Measurements from ENCODE around the gene PSMA8.
"Not testable (repeated sequence)": the region's sequence is repeated elsewhere in the genome, so short reads cannot be mapped to it uniquely, and the experiment has no call there.

PSMA8 gene

GRCh38 chr18:26164571-26164970 is 30.9 kb downstream of the PSMA8 start:
- H3K27ac ChIP-seq (ENCODE audit: insufficient read depth, low read depth, low read length, poor library complexity, severe bottlenecking), result no peak overlapping the region
- no peaks in the 10 kb centered on the region for H3K4me1 ChIP-seq (ENCODE audit: control insufficient read depth, insufficient read depth, low read length)
- no peaks in the 10 kb centered on the region for H3K36me3 ChIP-seq (ENCODE audit: control insufficient read depth, insufficient read depth, low read length)
- no peak overlapping the region for H3K4me3 ChIP-seq (ENCODE audit: insufficient read depth, low read depth, low read length)
- no peaks in the 10 kb centered on the region for H3K9me3 ChIP-seq (ENCODE audit: control insufficient read depth, low read length)
- 89 to 93% methylated on average over 2 of the region's 2 CpGs for WGBS, 2 experiments
- H3K27me3 ChIP-seq (ENCODE audit: control insufficient read depth, insufficient read depth, low read length, poor library complexity, severe bottlenecking), result no peaks in the 10 kb centered on the region

- not testable (repeated sequence) for H3K4me1 ChIP-seq (ENCODE audit: control insufficient read depth, insufficient read depth, low read length); H3K27me3 ChIP-seq (ENCODE audit: control insufficient read depth, insufficient read depth, low read length, poor library complexity, severe bottlenecking); H3K4me3 ChIP-seq (ENCODE audit: insufficient read depth, low read depth, low read length); H3K36me3 ChIP-seq (ENCODE audit: control insufficient read depth, insufficient read depth, low read length); H3K27ac ChIP-seq (ENCODE audit: insufficient read depth, low read depth, low read length, poor library complexity, severe bottlenecking); H3K9me3 ChIP-seq (ENCODE audit: control insufficient read depth, low read length)
- WGBS, 2 experiments, result 94 to 100% methylated on average over 1 of the region's 1 CpG
Observed at GRCh38 chr18:26167592-26167991, 33.9 kb downstream of the PSMA8 start.

GRCh38 chr18:26175481-26175880 is 41.8 kb downstream of the PSMA8 start:
- Histone ChIP-seq H3K27me3 (ENCODE audit: control insufficient read depth, insufficient read depth, low read length, poor library complexity, severe bottlenecking) (no peaks in the 10 kb centered on the region), H3K9me3 (ENCODE audit: control insufficient read depth, low read length) (no peaks in the 10 kb centered on the region), H3K4me3 (ENCODE audit: insufficient read depth, low read depth, low read length) (no peak overlapping the region), H3K36me3 (ENCODE audit: control insufficient read depth, insufficient read depth, low read length) (no peaks in the 10 kb centered on the region), H3K27ac (ENCODE audit: insufficient read depth, low read depth, low read length, poor library complexity, severe bottlenecking) (no peak overlapping the region), H3K4me1 (ENCODE audit: control insufficient read depth, insufficient read depth, low read length) (no peaks in the 10 kb centered on the region)
- 93 to 97% methylated on average over 1 of the region's 2 CpGs for WGBS, 2 experiments

GRCh38 chr18:26176134-26176533 is 42.5 kb downstream of the PSMA8 start:
- Histone ChIP-seq H3K36me3 (ENCODE audit: control insufficient read depth, insufficient read depth, low read length) (no peaks in the 10 kb centered on the region), H3K9me3 (ENCODE audit: control insufficient read depth, low read length) (no peaks in the 10 kb centered on the region), H3K4me1 (ENCODE audit: control insufficient read depth, insufficient read depth, low read length) (no peaks in the 10 kb centered on the region), H3K4me3 (ENCODE audit: insufficient read depth, low read depth, low read length) (no peak overlapping the region), H3K27ac (ENCODE audit: insufficient read depth, low read depth, low read length, poor library complexity, severe bottlenecking) (no peak overlapping the region), H3K27me3 (ENCODE audit: control insufficient read depth, insufficient read depth, low read length, poor library complexity, severe bottlenecking) (no peaks in the 10 kb centered on the region)

GRCh38 chr18:26181343-26181826 is 47.7 kb downstream of the PSMA8 start:
- no peak overlapping the region for H3K27ac ChIP-seq (ENCODE audit: insufficient read depth, low read depth, low read length, poor library complexity, severe bottlenecking)
- WGBS, 2 experiments, result 93% methylated on average over 7 of the region's 7 CpGs

GRCh38 chr18:26183395-26184112 is 49.9 kb downstream of the PSMA8 start:
- Histone ChIP-seq H3K27ac (ENCODE audit: insufficient read depth, low read depth, low read length, poor library complexity, severe bottlenecking) (no peak overlapping the region), H3K36me3 (ENCODE audit: control insufficient read depth, insufficient read depth, low read length) (no peaks in the 10 kb centered on the region), H3K27me3 (ENCODE audit: control insufficient read depth, insufficient read depth, low read length, poor library complexity, severe bottlenecking) (no peaks in the 10 kb centered on the region), H3K9me3 (ENCODE audit: control insufficient read depth, low read length) (no peaks in the 10 kb centered on the region), H3K4me1 (ENCODE audit: control insufficient read depth, insufficient read depth, low read length) (no peaks in the 10 kb centered on the region), H3K4me3 (ENCODE audit: insufficient read depth, low read depth, low read length) (no peak overlapping the region)

More at GRCh38 chr18:26181343-26181826, 47.7 kb downstream of the PSMA8 start:
- no peaks in the 10 kb centered on the region for H3K9me3 ChIP-seq (ENCODE audit: control insufficient read depth, low read length)
- no peaks in the 10 kb centered on the region for H3K4me1 ChIP-seq (ENCODE audit: control insufficient read depth, insufficient read depth, low read length)
- no peaks in the 10 kb centered on the region for H3K27me3 ChIP-seq (ENCODE audit: control insufficient read depth, insufficient read depth, low read length, poor library complexity, severe bottlenecking)
- H3K4me3 ChIP-seq (ENCODE audit: insufficient read depth, low read depth, low read length), result no peak overlapping the region
- H3K36me3 ChIP-seq (ENCODE audit: control insufficient read depth, insufficient read depth, low read length), result no peaks in the 10 kb centered on the region

- Histone ChIP-seq H3K27ac (ENCODE audit: insufficient read depth, low read depth, low read length, poor library complexity, severe bottlenecking) (no peak overlapping the region), H3K36me3 (ENCODE audit: control insufficient read depth, insufficient read depth, low read length) (no peaks in the 10 kb centered on the region), H3K4me1 (ENCODE audit: control insufficient read depth, insufficient read depth, low read length) (no peaks in the 10 kb centered on the region), H3K4me3 (ENCODE audit: insufficient read depth, low read depth, low read length) (no peak overlapping the region), H3K9me3 (ENCODE audit: control insufficient read depth, low read length) (no peaks in the 10 kb centered on the region), H3K27me3 (ENCODE audit: control insufficient read depth, insufficient read depth, low read length, poor library complexity, severe bottlenecking) (no peaks in the 10 kb centered on the region)
- WGBS, 2 experiments, result 64 to 78% methylated on average over 2 of the region's 2 CpGs
Observed at GRCh38 chr18:26185267-26185666, 51.6 kb downstream of the PSMA8 start.

GRCh38 chr18:26190506-26190905 is 56.8 kb downstream of the PSMA8 start:
- H3K36me3 ChIP-seq (ENCODE audit: control insufficient read depth, insufficient read depth, low read length), result no peaks in the 10 kb centered on the region
- no peaks in the 10 kb centered on the region for H3K9me3 ChIP-seq (ENCODE audit: control insufficient read depth, low read length)
- WGBS, 2 experiments, result 92 to 95% methylated on average over 8 of the region's 8 CpGs
- H3K27ac ChIP-seq (ENCODE audit: insufficient read depth, low read depth, low read length, poor library complexity, severe bottlenecking), result no peak overlapping the region
- H3K4me1 ChIP-seq (ENCODE audit: control insufficient read depth, insufficient read depth, low read length), result no peaks in the 10 kb centered on the region
- no peak overlapping the region for H3K4me3 ChIP-seq (ENCODE audit: insufficient read depth, low read depth, low read length)
- no peaks in the 10 kb centered on the region for H3K27me3 ChIP-seq (ENCODE audit: control insufficient read depth, insufficient read depth, low read length, poor library complexity, severe bottlenecking)

- no CpG with 5 or more reads among the region's 1 CpG for WGBS, 2 experiments
- H3K36me3 ChIP-seq (ENCODE audit: control insufficient read depth, insufficient read depth, low read length), result no peaks in the 10 kb centered on the region
- H3K9me3 ChIP-seq (ENCODE audit: control insufficient read depth, low read length), result no peaks in the 10 kb centered on the region
- no peak overlapping the region for H3K4me3 ChIP-seq (ENCODE audit: insufficient read depth, low read depth, low read length)
- H3K27ac ChIP-seq (ENCODE audit: insufficient read depth, low read depth, low read length, poor library complexity, severe bottlenecking), result no peak overlapping the region
- H3K4me1 ChIP-seq (ENCODE audit: control insufficient read depth, insufficient read depth, low read length), result no peaks in the 10 kb centered on the region
- H3K27me3 ChIP-seq (ENCODE audit: control insufficient read depth, insufficient read depth, low read length, poor library complexity, severe bottlenecking), result no peaks in the 10 kb centered on the region
Observed at GRCh38 chr18:26192233-26192632, 58.6 kb downstream of the PSMA8 start.

- H3K27ac ChIP-seq (ENCODE audit: insufficient read depth, low read depth, low read length, poor library complexity, severe bottlenecking), result no peak overlapping the region
- H3K4me1 ChIP-seq (ENCODE audit: control insufficient read depth, insufficient read depth, low read length), result no peaks in the 10 kb centered on the region
- H3K4me3 ChIP-seq (ENCODE audit: insufficient read depth, low read depth, low read length), result no peak overlapping the region
- 90 to 98% methylated on average over 3 of the region's 3 CpGs for WGBS, 2 experiments
- no peaks in the 10 kb centered on the region for H3K27me3 ChIP-seq (ENCODE audit: control insufficient read depth, insufficient read depth, low read length, poor library complexity, severe bottlenecking)
- no peaks in the 10 kb centered on the region for H3K36me3 ChIP-seq (ENCODE audit: control insufficient read depth, insufficient read depth, low read length)
- no peaks in the 10 kb centered on the region for H3K9me3 ChIP-seq (ENCODE audit: control insufficient read depth, low read length)
Observed at GRCh38 chr18:26196605-26197004, 62.9 kb downstream of the PSMA8 start.

- not testable (repeated sequence) for H3K9me3 ChIP-seq (ENCODE audit: control insufficient read depth, low read length); H3K4me3 ChIP-seq (ENCODE audit: insufficient read depth, low read depth, low read length); H3K27ac ChIP-seq (ENCODE audit: insufficient read depth, low read depth, low read length, poor library complexity, severe bottlenecking); H3K27me3 ChIP-seq (ENCODE audit: control insufficient read depth, insufficient read depth, low read length, poor library complexity, severe bottlenecking); H3K36me3 ChIP-seq (ENCODE audit: control insufficient read depth, insufficient read depth, low read length); H3K4me1 ChIP-seq (ENCODE audit: control insufficient read depth, insufficient read depth, low read length)
- 87% methylated on average over 8 of the region's 9 CpGs for WGBS, 2 experiments
Observed at GRCh38 chr18:26202001-26202400, 68.3 kb downstream of the PSMA8 start.
